B cell (primary cell): ENCODE measurements around the gene WDR13. TPM values are rescaled to one million over a fixed set of nuclear protein-coding genes. Genes with fewer than 3 reads are reported as not detected.

Experiments used
- ATAC-seq: fragments of 200-7000 bp; cut with Tn5 transposase; one replicate; pipeline ENCODE4 v1.10.0; 2021; ENCODE audit warnings: low read depth, mild to moderate bottlenecking, moderate number of reproducible peaks, moderate library complexity
- CTCF ChIA-PET: fragments of 350-600 bp; sonication (Branson Sonifier 250); formaldehyde crosslinking; loops from one replicate; lab custom pipeline; 2021; ENCODE audit warnings: antibody characterized with exemption, inconsistent platforms; lab: Charles Lee
- POLR2A ChIA-PET: fragments of 350-600 bp; sonication (Branson Sonifier 250); formaldehyde crosslinking; loops from one replicate; lab custom pipeline; 2021; ENCODE audit warnings: antibody characterized with exemption; lab: Charles Lee
- DNase-seq: peaks from one replicate; pipeline ENCODE4 v3.0.0; 2013
- H2AFZ ChIP-seq: 2 replicates; pipeline ENCODE4 v1.6.1; 2012; ENCODE audit warnings: mild to moderate bottlenecking, low read depth, low read length; ENCODE audit not compliant: insufficient read depth, poor library complexity, severe bottlenecking
- H3K27ac ChIP-seq, 2 donors: 1 replicate in 1 of 2; 2 replicates in 1 of 2; pipeline ENCODE4 v1.5.1; 2012 to 2013; ENCODE audit warnings: low read length in 2 of 2, mild to moderate bottlenecking in 2 of 2, moderate library complexity in 1 of 2
- H3K27me3 ChIP-seq, 4 experiments: fragments of 200-600 bp in 1 of 4; sonication (generic) in 1 of 4; replicated peaks in 1 of 4; 1 replicate in 2 of 4; 2 replicates in 2 of 4; pipeline versions ENCODE4 v1.6.1 to v1.7.0; 2013 to 2016; ENCODE audit warnings: low read length in 3 of 4, mild to moderate bottlenecking in 2 of 4, mixed read lengths in 1 of 4, moderate library complexity in 1 of 4; ENCODE audit not compliant: insufficient read depth in 4 of 4, control insufficient read depth in 3 of 4; ENCODE audit errors: control extremely low read depth in 1 of 4
- H3K36me3 ChIP-seq, 2 experiments: replicated peaks in 1 of 2; 1 replicate in 1 of 2; 2 replicates in 1 of 2; pipeline versions ENCODE4 v1.6.1 to v1.7.1; 2013; ENCODE audit warnings: low read length in 1 of 2; ENCODE audit not compliant: insufficient read depth in 2 of 2, control insufficient read depth in 1 of 2; ENCODE audit errors: control extremely low read depth in 1 of 2, extremely low read depth in 1 of 2
- H3K4me1 ChIP-seq, 2 donors: fragments of 200-600 bp in 1 of 2; sonication (generic) in 1 of 2; 1 replicate in 1 of 2; 2 replicates in 1 of 2; pipeline versions ENCODE4 v1.5.1 to v1.6.1; 2013 to 2017; ENCODE audit warnings: low read length in 2 of 2; ENCODE audit not compliant: control insufficient read depth in 2 of 2, insufficient read depth in 2 of 2
- H3K4me2 ChIP-seq: replicated peaks from 2 replicates; pipeline ENCODE3; 2012; ENCODE audit warnings: mild to moderate bottlenecking, low read depth, low read length; ENCODE audit not compliant: poor library complexity, severe bottlenecking
- H3K4me3 ChIP-seq, 5 experiments: fragments of 200-600 bp in 1 of 5; sonication (generic) in 1 of 5; 1 replicate in 3 of 5; 2 replicates in 2 of 5; pipeline versions ENCODE4 v1.5.1 to v1.7.0; 2011 to 2016; ENCODE audit warnings: low read length in 4 of 5, mild to moderate bottlenecking in 4 of 5, low read depth in 2 of 5, control low read depth in 1 of 5, moderate library complexity in 1 of 5; ENCODE audit not compliant: insufficient read depth in 1 of 5; ENCODE audit errors: control extremely low read depth in 1 of 5, extremely low read depth in 1 of 5
- H3K79me2 ChIP-seq: fragments of 200-600 bp; sonication (generic); one replicate; pipeline ENCODE4 v1.6.0; 2016; ENCODE audit warnings: low read length; ENCODE audit not compliant: control insufficient read depth, insufficient read depth
- H3K9ac ChIP-seq: fragments of 200-600 bp; sonication (generic); 2 replicates; pipeline ENCODE4 v1.6.1; 2017; ENCODE audit warnings: mild to moderate bottlenecking, low read length, moderate library complexity
- H3K9me3 ChIP-seq, 3 donors: one replicate each; pipeline versions ENCODE4 v1.6.1 to v1.7.1; 2013; ENCODE audit warnings: low read length in 2 of 3; ENCODE audit not compliant: control insufficient read depth in 2 of 3, insufficient read depth in 1 of 3; ENCODE audit errors: control extremely low read depth in 1 of 3
- H4K20me1 ChIP-seq: 2 replicates; pipeline ENCODE4 v1.6.0; 2012; ENCODE audit warnings: mild to moderate bottlenecking, low read length; ENCODE audit not compliant: insufficient read depth, control insufficient read depth, poor library complexity, severe bottlenecking
- H3K27ac Mint-ChIP-seq: one replicate; pipeline ENCODE4 v1.8.0; 2021; ENCODE audit warnings: mixed read lengths
- H3K27me3 Mint-ChIP-seq: one replicate; pipeline ENCODE4 v1.8.0; 2021; ENCODE audit warnings: mixed read lengths
- H3K4me1 Mint-ChIP-seq: one replicate; pipeline ENCODE4 v1.8.0; 2021; ENCODE audit warnings: mixed read lengths
- H3K4me3 Mint-ChIP-seq: one replicate; pipeline ENCODE4 v1.8.0; 2021; ENCODE audit warnings: mixed read lengths
- H3K9me3 Mint-ChIP-seq: one replicate; pipeline ENCODE4 v1.8.0; 2022; ENCODE audit warnings: mixed read lengths; ENCODE audit not compliant: insufficient read depth
- CTCF ChIP-seq: fragments of 200-600 bp; IDR thresholded peaks from one replicate; pipeline ENCODE4 v1.8.0; 2022; ENCODE audit warnings: antibody characterized with exemption, mild to moderate bottlenecking
- EZH2 ChIP-seq: IDR thresholded peaks from 2 replicates; pipeline ENCODE4 v1.6.1; 2012; ENCODE audit warnings: borderline replicate concordance, low read depth, mild to moderate bottlenecking, moderate library complexity, low read length; ENCODE audit not compliant: insufficient read depth, poor library complexity, severe bottlenecking
- WGBS: methylation state at CpG from one replicate; pipeline ENCODE4 v1.1.5; 2013; ENCODE audit warnings: missing lambda C conversion rate; ENCODE audit not compliant: insufficient coverage; 5-methylcytosine and 5-hydroxymethylcytosine counted together
- intact Hi-C: fragments of 100-400 bp; cut with micrococcal nuclease; formaldehyde crosslinking; loops from one replicate; pipeline ENCODE4 v1.10.0; 2022
- polyA plus RNA-seq: library from polyadenylated mRNA; depleted of rRNA; stranded (reverse); fragments of >200 nt; gene quantifications from 2 replicates; pipeline ENCODE4 v1.2.3, GENCODE V29; 2012
- total RNA-seq, 2 donors: library from RNA; stranded (reverse); fragments of 120-200 nt in 1 of 2; gene quantifications; 1 replicate in 1 of 2; 2 replicates in 1 of 2; pipeline versions ENCODE4 v1.2.3 to v1.2.4, GENCODE V29; 2013 to 2022

Gene WDR13
- total and polyA plus RNA-seq, 2 donors (not counting 1 experiment from before 2014, with no cell fraction given): 85.1 to 257 TPM

DNA sequence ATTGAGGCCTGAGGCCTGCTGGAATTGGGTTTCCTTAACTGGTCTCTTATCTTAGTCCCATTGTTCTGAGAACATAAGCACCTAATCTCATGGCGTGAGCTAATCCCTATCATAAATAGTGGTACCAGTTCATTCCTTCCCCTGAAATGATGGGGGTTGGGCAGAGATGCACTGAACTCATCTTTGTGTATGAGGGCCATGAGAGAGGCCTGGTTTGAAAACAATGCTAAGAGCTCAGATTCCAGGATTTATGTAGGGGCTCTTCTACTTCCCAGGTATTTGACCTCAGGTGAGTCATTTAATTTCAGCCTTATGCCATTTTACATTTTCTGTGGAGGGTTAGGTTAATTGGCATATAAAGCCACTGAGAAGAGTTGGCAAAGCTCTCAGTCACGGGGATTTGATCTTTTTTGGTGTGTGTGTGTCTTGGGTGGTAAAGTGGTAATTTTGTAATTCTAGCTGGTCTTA, 18.6 kb upstream of the WDR13 start:
- DNase-seq: no peak
- no peak overlapping the region for H2AFZ ChIP-seq
- intact Hi-C loops: loop anchor here (10.0 kb wide), 1 partner anchor 924 kb away; the partner anchor contains the start of genes ELK1 and UXT
- H3K4me2 ChIP-seq: no peak overlapping the region
- Mint-ChIP-seq H3K27me3 (no peaks in the 10 kb centered on the region), H3K4me3 (no peak overlapping the region), H3K4me1 (peaks cover 16% of the 10 kb centered on the region), H3K27ac (peak overlapping the region; percentile 32), H3K9me3 (no peaks in the 10 kb centered on the region)
- no peak for ATAC-seq
- H3K9ac ChIP-seq: no peak overlapping the region
- H3K9me3 ChIP-seq: no peaks in the 10 kb centered on the region
- H3K4me1 ChIP-seq: peaks cover 15 to 18% of the 10 kb centered on the region in 2 donors
- ChIA-PET POLR2A (interaction anchor here (0.6 kb wide), 1 partner anchor 1204 kb away, joined by 10 read pairs; no protein-coding TSS in a partner anchor), CTCF (no interaction called here)
- H4K20me1 ChIP-seq: peaks cover 7% of the 10 kb centered on the region
- peaks cover 13% of the 10 kb centered on the region for H3K79me2 ChIP-seq
- no peak overlapping the region for H3K4me3 ChIP-seq
- 100% methylated on average over 1 of the region's 2 CpGs for WGBS
- peaks cover 0 to 47% of the 10 kb centered on the region in 2 experiments for H3K36me3 ChIP-seq
- H3K27me3 ChIP-seq: no peaks in the 10 kb centered on the region
- TF ChIP-seq EZH2: no peak
- TF ChIP-seq CTCF: no peak
- no peak overlapping the region for H3K27ac ChIP-seq

- H3K4me3 Mint-ChIP-seq: no peak overlapping the region
- Histone ChIP-seq H3K9ac (no peak overlapping the region), H3K36me3 (peaks cover 0 to 47% of the 10 kb centered on the region in 2 experiments), H3K4me2 (no peak overlapping the region), H3K4me3 (no peak overlapping the region), H2AFZ (no peak overlapping the region), H3K4me1 (peaks cover 12 to 16% of the 10 kb centered on the region in 2 donors), H3K27me3 (no peaks in the 10 kb centered on the region), H3K27ac (peak overlapping the region in 1 of 2 donors; percentile 23), H3K9me3 (no peaks in the 10 kb centered on the region), H4K20me1 (peaks cover 7% of the 10 kb centered on the region), H3K79me2 (peaks cover 13% of the 10 kb centered on the region)
- ChIA-PET CTCF (no interaction called here), POLR2A (interaction anchor here (0.6 kb wide), 1 partner anchor 1204 kb away, joined by 10 read pairs; no protein-coding TSS in a partner anchor)
- no peak for ATAC-seq
- TF ChIP-seq CTCF (no peak), EZH2 (no peak)
- H3K9me3 Mint-ChIP-seq: no peaks in the 10 kb centered on the region
- peaks cover 10% of the 10 kb centered on the region for H3K4me1 Mint-ChIP-seq
- WGBS: no CpG with 5 or more reads among the region's 3 CpGs
- intact Hi-C loops: loop anchor here (10.0 kb wide), 1 partner anchor 924 kb away; the partner anchor contains the start of genes ELK1 and UXT
- H3K27me3 Mint-ChIP-seq: no peaks in the 10 kb centered on the region
- no peak for DNase-seq
- no peak overlapping the region for H3K27ac Mint-ChIP-seq
Observed at GRCh38 chrX:48579259-48579658, 18.0 kb upstream of the WDR13 start.
